Measurements from ENCODE around the gene NT5C.

The NT5C gene

DNA sequence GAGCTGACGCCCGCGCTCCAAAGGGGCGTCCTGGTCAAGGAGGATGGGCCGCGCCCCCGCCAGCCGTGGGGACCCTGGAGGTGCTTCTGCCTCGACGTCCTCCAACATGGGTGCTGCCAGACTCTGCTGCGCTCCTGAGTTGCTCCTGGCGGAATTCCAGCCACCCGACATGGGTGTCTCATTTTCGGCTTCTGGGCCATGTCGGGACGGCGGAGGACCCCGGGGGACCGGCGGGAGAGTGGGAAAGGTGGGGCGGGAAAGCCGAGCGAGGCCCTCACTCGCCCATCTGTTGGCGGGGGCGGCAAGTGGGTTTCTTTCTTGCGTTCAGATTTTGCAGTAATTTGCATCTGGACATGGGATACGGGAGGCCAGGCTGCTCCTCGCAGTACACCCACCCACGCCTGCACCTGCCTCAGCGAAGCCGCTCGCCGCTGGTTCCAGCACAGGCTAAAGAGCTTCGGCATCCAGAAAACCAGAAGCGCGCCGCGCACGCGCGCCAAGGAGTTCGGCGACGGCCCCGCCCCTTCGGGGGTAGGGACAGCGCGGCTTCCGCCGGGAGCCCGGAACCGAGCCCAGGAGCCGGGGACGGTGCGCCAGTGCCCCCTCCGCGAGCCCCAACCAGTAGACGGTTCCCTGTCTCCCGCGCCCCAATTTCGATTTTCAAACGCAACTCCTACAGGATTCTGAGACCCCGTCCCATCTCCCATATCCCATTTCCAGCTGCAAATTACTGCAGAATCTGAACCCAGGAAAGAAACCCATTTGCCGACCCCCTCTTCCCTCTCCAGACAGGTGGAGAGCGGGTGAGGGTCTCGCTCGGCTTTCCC, 21.9 kb downstream of the NT5C start, which contains the start of gene ARMC7:
Gene ARMC7 (plus strand): TSS at position 563 of the 827 bp plus-strand sequence. CDS start 320 bp downstream, outside the sequence.
- H3K4me3 ChIP-seq (replicated peaks in 1 of 2; ENCODE audit: low read depth in 2 of 2, low read length in 2 of 2) = peak within 1 kb of the TSS; percentile 79 to 81
- DNase-seq (ENCODE audit: low read depth in 2 of 2) = peak; percentile 77 to 83
- TF ChIP-seq, protein P1, sequence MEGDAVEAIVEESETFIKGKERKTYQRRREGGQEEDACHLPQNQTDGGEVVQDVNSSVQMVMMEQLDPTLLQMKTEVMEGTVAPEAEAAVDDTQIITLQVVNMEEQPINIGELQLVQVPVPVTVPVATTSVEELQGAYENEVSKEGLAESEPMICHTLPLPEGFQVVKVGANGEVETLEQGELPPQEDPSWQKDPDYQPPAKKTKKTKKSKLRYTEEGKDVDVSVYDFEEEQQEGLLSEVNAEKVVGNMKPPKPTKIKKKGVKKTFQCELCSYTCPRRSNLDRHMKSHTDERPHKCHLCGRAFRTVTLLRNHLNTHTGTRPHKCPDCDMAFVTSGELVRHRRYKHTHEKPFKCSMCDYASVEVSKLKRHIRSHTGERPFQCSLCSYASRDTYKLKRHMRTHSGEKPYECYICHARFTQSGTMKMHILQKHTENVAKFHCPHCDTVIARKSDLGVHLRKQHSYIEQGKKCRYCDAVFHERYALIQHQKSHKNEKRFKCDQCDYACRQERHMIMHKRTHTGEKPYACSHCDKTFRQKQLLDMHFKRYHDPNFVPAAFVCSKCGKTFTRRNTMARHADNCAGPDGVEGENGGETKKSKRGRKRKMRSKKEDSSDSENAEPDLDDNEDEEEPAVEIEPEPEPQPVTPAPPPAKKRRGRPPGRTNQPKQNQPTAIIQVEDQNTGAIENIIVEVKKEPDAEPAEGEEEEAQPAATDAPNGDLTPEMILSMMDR (IDR thresholded peaks at IDR 0.05; ENCODE audit: low read depth, low read length) = no peak

GRCh38 chr17:75109046-75109406, 22.5 kb downstream of the NT5C start:
- TF ChIP-seq, protein P1 (IDR thresholded peaks at IDR 0.05; ENCODE audit: low read depth, low read length) = no peak
- peak overlapping the region; percentile 79 to 81 for H3K4me3 ChIP-seq (replicated peaks in 1 of 2; ENCODE audit: low read depth in 2 of 2, low read length in 2 of 2)
- DNase-seq (ENCODE audit: low read depth in 2 of 2) = no peak

GRCh38 chr17:75108193-75108592, 23.3 kb downstream of the NT5C start:
- TF ChIP-seq, protein P1 (IDR thresholded peaks at IDR 0.05; ENCODE audit: low read depth, low read length) = no peak
- DNase-seq (ENCODE audit: low read depth in 2 of 2) = no peak

GRCh38 chr17:75105126-75106080, 26.1 kb downstream of the NT5C start:
- TF ChIP-seq, protein P1 (IDR thresholded peaks at IDR 0.05; ENCODE audit: low read depth, low read length) = peak; percentile 85
- no peak overlapping the region for H3K4me3 ChIP-seq (replicated peaks in 1 of 2; ENCODE audit: low read depth in 2 of 2, low read length in 2 of 2)
- peak; percentile 49 to 54 for DNase-seq (ENCODE audit: low read depth in 2 of 2)

More at GRCh38 chr17:75108193-75108592, 23.3 kb downstream of the NT5C start:
- H3K4me3 ChIP-seq (replicated peaks in 1 of 2; ENCODE audit: low read depth in 2 of 2, low read length in 2 of 2) = no peak overlapping the region

DNA sequence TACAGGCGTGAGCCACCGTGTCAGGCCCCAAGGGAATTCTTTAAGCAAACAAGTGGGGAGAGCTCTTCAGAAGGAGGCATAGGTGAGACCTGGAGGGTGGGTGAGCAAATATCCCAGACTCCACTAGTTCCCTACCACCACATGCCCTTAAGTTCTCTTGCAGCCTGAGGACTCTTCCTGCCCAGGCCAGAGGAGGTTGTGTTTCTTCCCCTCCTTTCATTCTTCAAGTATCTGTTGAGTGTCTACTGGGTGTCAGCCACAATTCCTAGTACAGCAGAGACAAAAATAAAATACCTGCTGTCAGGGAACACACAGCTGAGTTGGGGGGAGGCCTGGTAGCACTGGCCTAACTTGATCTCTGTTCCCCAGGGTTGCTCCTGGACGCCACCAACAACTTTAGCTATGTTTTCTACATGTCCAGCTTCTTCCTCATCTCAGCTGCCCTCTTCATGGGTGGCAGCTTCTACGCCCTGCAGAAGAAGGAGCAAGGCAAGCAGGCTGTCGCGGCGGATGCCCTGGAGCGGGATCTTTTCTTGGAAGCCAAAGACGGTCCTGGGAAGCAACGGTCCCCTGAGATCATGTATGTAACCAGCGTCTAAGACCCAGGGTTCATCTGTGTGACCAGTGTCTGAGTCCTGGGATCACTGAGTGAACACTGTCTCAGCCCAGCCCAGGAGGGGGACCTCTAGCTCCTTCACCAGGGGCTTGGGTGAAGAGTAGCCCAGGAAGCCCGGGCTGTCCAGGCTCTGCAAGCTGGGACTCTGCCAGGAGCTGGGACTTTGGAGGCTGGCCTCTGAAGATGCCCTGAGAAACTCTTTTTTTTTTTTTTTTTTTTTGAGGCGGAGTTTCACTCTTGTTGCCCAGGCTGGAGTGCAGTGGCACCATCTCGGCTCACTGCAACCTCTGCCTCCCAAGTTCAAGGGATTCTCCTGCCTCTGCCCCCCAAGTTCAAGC, 27.7 kb downstream of the NT5C start:
- H3K4me3 ChIP-seq (replicated peaks in 1 of 2; ENCODE audit: low read depth in 2 of 2, low read length in 2 of 2) = no peak overlapping the region
- DNase-seq (ENCODE audit: low read depth in 2 of 2) = no peak
- TF ChIP-seq, protein P1 (IDR thresholded peaks at IDR 0.05; ENCODE audit: low read depth, low read length) = no peak

DNA sequence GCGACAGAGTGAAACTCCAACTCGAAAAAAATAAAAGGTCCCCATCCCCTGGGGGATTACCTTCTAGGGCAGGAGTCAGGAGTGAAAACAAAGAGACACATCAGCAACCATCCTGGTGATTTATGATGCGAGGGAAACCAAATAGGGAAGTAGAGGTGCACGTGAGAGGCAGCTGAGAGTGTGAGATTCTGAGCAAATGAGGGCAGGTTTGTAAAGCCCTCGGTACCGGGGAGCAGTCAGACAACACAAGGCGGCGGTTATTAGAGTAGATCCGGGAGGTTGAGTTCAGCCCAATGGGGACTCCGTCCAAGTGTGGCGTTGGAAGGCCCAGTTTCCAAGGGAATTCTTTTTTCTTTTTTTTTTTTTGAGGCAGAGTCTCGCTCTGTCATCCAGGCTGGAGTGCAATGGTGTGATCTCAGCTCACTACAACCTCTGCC, 29.1 kb downstream of the NT5C start:
- no peak for DNase-seq (ENCODE audit: low read depth in 2 of 2)
- no peak overlapping the region for H3K4me3 ChIP-seq (replicated peaks in 1 of 2; ENCODE audit: low read depth in 2 of 2, low read length in 2 of 2)
- TF ChIP-seq, protein P1 (IDR thresholded peaks at IDR 0.05; ENCODE audit: low read depth, low read length) = no peak

Measured in cardiac fibroblast (primary cell).